Common myeloid progenitor, CD34-positive (primary cell): ENCODE results near the gene DOC2A.

Experiments used
- CTCF ChIA-PET: fragments of 350-600 bp; sonication (Branson Sonifier 250); formaldehyde crosslinking; loops from one replicate; lab custom pipeline; 2021; ENCODE audit warnings: antibody characterized with exemption; lab: Charles Lee
- POLR2A ChIA-PET: fragments of 350-600 bp; sonication (Branson Sonifier 250); formaldehyde crosslinking; loops from one replicate; lab custom pipeline; 2021; ENCODE audit warnings: antibody characterized with exemption; lab: Charles Lee
- DNase-seq, 3 donors: peaks; one replicate each; pipeline versions ENCODE4 v3.0.0 to v3.0.0-alpha.2; 2013
- H3K27ac ChIP-seq, 2 experiments: 1 replicate in 1 of 2; 2 replicates in 1 of 2; pipeline ENCODE4 v1.7.0; 2013; ENCODE audit warnings: inconsistent platforms in 2 of 2, low read length in 2 of 2, mild to moderate bottlenecking in 2 of 2, low read depth in 1 of 2, moderate library complexity in 1 of 2; ENCODE audit not compliant: severe bottlenecking in 2 of 2, insufficient read depth in 1 of 2, poor library complexity in 1 of 2
- H3K27me3 ChIP-seq, 5 experiments: replicated peaks in 2 of 5; 1 replicate in 3 of 5; 2 replicates in 2 of 5; pipeline versions ENCODE4 v1.6.1 to v1.7.0; 2013; ENCODE audit warnings: low read length in 4 of 5, mild to moderate bottlenecking in 2 of 5, moderate library complexity in 2 of 5, inconsistent platforms in 1 of 5; ENCODE audit not compliant: insufficient read depth in 5 of 5, control insufficient read depth in 4 of 5
- H3K36me3 ChIP-seq, 4 experiments: 1 replicate in 2 of 4; 2 replicates in 2 of 4; pipeline versions ENCODE4 v1.6.1 to v1.7.0; 2013; ENCODE audit warnings: low read length in 3 of 4, control low read depth in 1 of 4, mild to moderate bottlenecking in 1 of 4; ENCODE audit not compliant: control insufficient read depth in 4 of 4, insufficient read depth in 4 of 4
- H3K4me1 ChIP-seq, 4 experiments: 1 replicate in 3 of 4; 2 replicates in 1 of 4; pipeline versions ENCODE4 v1.6.1 to v1.7.1; 2013; ENCODE audit warnings: low read length in 3 of 4, mild to moderate bottlenecking in 3 of 4, control low read depth in 1 of 4, inconsistent platforms in 1 of 4, moderate library complexity in 1 of 4; ENCODE audit not compliant: control insufficient read depth in 4 of 4, insufficient read depth in 4 of 4; ENCODE audit errors: control extremely low read depth in 1 of 4
- H3K4me3 ChIP-seq, 7 experiments: 1 replicate in 4 of 7; 2 replicates in 3 of 7; pipeline versions ENCODE4 v1.5.1 to v1.7.0; 2013; ENCODE audit warnings: mild to moderate bottlenecking in 7 of 7, low read length in 6 of 7, moderate library complexity in 6 of 7, inconsistent platforms in 2 of 7, low read depth in 2 of 7, control low read depth in 1 of 7; ENCODE audit not compliant: insufficient read depth in 4 of 7, control insufficient read depth in 1 of 7; ENCODE audit errors: extremely low read depth in 1 of 7
- H3K9me3 ChIP-seq, 5 experiments: 1 replicate in 4 of 5; 2 replicates in 1 of 5; pipeline versions ENCODE4 v1.6.1 to v1.7.1; 2013; ENCODE audit warnings: low read length in 4 of 5, mild to moderate bottlenecking in 2 of 5, inconsistent platforms in 1 of 5, low read depth in 1 of 5, moderate library complexity in 1 of 5; ENCODE audit not compliant: control insufficient read depth in 4 of 5, insufficient read depth in 2 of 5; ENCODE audit errors: control extremely low read depth in 1 of 5
- WGBS: methylation state at CpG from one replicate; pipeline ENCODE4 v1.1.5; 2013; ENCODE audit not compliant: insufficient coverage; 5-methylcytosine and 5-hydroxymethylcytosine counted together

The DOC2A gene

DNA sequence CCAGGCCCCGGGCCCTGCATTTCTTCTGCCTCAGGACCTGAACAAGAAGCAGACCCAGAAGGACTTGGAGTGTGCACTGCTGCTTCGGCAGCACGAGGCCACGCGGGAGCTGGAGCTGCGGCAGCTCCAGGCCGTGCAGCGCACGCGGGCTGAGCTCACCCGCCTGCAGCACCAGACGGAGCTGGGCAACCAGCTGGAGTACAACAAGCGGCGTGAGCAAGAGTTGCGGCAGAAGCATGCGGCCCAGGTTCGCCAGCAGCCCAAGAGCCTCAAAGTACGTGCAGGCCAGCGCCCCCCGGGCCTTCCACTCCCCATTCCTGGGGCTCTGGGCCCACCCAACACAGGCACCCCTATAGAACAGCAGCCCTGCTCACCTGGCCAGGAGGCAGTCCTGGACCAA lies 24.6 kb downstream of the DOC2A start:
- Histone ChIP-seq H3K27ac (no peak overlapping the region), H3K36me3 (peaks cover 12 to 99% (median 75%) of the 10 kb centered on the region in 4 experiments), H3K9me3 (no peaks in the 10 kb centered on the region), H3K4me3 (no peak overlapping the region), H3K4me1 (no peaks in the 10 kb centered on the region), H3K27me3 (no peaks in the 10 kb centered on the region)
- no peak for DNase-seq
- ChIA-PET CTCF (interaction anchor here (0.6 to 1.5 kb wide), 6 partner anchors 9 to 69 kb away, joined by 3 to 5 read pairs (median 3); no protein-coding TSS in a partner anchor), POLR2A (no interaction called here)
- WGBS: 100% methylated on average over 19 of the region's 20 CpGs

DNA sequence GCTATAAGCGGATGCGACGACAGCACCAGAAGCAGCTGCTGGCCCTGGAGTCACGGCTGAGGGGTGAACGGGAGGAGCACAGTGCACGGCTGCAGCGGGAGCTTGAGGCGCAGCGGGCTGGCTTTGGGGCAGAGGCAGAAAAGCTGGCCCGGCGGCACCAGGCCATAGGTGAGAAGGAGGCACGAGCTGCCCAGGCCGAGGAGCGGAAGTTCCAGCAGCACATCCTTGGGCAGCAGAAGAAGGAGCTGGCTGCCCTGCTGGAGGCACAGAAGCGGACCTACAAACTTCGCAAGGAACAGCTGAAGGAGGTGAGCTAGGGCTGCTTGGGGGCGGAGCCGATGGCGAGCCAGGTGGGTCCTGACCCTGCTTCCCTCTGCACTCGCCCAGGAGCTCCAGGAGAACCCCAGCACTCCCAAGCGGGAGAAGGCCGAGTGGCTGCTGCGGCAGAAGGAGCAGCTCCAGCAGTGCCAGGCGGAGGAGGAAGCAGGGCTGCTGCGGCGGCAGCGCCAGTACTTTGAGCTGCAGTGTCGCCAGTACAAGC lies 25.5 kb downstream of the DOC2A start:
- Histone ChIP-seq H3K27ac (no peak overlapping the region), H3K27me3 (no peaks in the 10 kb centered on the region), H3K4me1 (no peaks in the 10 kb centered on the region), H3K9me3 (no peaks in the 10 kb centered on the region), H3K36me3 (peaks cover 12 to 100% (median 78%) of the 10 kb centered on the region in 4 experiments), H3K4me3 (no peak overlapping the region)
- ChIA-PET CTCF (interaction anchor here (0.7 to 1.5 kb wide), 3 partner anchors 10 to 70 kb away, joined by 3 to 4 read pairs (median 3); no protein-coding TSS in a partner anchor), POLR2A (no interaction called here)
- WGBS: 98% methylated on average over 26 of the region's 28 CpGs
- no peak for DNase-seq

- no peak for DNase-seq
These were observed 26.1 kb downstream of the DOC2A start for GRCh38 chr16:29984764-29985147.

GRCh38 chr16:29984137-29984763 lies 26.6 kb downstream of the DOC2A start:
- WGBS: 100% methylated on average over 6 of the region's 6 CpGs
- Histone ChIP-seq H3K4me1 (no peaks in the 10 kb centered on the region), H3K27me3 (no peaks in the 10 kb centered on the region), H3K36me3 (peaks cover 16 to 100% (median 84%) of the 10 kb centered on the region in 4 experiments), H3K4me3 (no peak overlapping the region), H3K9me3 (no peaks in the 10 kb centered on the region), H3K27ac (no peak overlapping the region)
- CTCF ChIA-PET: no interaction called here
- POLR2A ChIA-PET: no interaction called here
- DNase-seq: no peak

More at GRCh38 chr16:29984764-29985147, 26.1 kb downstream of the DOC2A start:
- Histone ChIP-seq H3K4me3 (no peak overlapping the region), H3K36me3 (peaks cover 15 to 100% (median 81%) of the 10 kb centered on the region in 4 experiments), H3K27ac (peak overlapping the region in 1 of 2 experiments; percentile 1), H3K9me3 (no peaks in the 10 kb centered on the region), H3K27me3 (no peaks in the 10 kb centered on the region), H3K4me1 (no peaks in the 10 kb centered on the region)
- ChIA-PET CTCF (interaction anchor here (1.5 kb wide), 1 partner anchor 10 kb away, joined by 4 read pairs; no protein-coding TSS in a partner anchor), POLR2A (no interaction called here)
- 94% methylated on average over 2 of the region's 5 CpGs for WGBS

DNA sequence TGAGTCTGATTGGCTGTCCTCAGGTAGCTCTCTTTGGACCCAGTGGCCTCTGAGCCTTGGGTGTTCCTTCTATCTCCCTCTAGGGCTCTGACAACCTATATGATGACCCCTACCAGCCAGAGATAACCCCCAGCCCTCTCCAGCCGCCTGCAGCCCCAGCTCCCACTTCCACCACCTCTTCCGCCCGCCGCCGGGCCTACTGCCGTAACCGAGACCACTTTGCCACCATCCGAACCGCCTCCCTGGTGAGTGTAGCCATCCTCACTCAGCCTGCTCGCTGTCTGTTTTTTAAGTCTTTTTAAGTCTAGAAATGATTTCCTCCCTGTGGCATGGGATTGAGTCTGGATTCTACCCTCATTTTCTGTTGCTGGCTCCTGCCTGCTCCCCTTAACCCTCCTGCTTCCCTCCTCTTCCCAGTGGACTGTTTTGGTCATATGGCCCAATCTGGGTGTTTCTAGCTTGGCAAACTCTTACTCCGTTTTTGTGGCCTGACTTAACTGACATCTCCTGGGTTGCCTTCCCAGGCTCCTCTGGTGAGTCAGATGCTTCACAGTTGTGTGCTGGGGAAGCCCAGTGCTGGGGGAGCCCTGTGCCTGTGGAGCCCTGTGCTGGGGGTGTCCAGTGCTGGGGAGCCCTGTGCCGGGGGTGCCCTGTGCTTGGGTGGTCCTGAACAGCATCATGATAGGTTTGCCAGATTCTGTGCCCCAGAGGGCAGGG lies 27.2 kb downstream of the DOC2A start:
- Histone ChIP-seq H3K4me3 (no peak overlapping the region), H3K9me3 (no peaks in the 10 kb centered on the region), H3K27me3 (no peaks in the 10 kb centered on the region), H3K27ac (no peak overlapping the region), H3K4me1 (no peaks in the 10 kb centered on the region), H3K36me3 (peaks cover 14 to 100% (median 85%) of the 10 kb centered on the region in 4 experiments)
- POLR2A ChIA-PET: no interaction called here
- CTCF ChIA-PET: no interaction called here
- DNase-seq: no peak
- WGBS: 99% methylated on average over 12 of the region's 12 CpGs

DNA sequence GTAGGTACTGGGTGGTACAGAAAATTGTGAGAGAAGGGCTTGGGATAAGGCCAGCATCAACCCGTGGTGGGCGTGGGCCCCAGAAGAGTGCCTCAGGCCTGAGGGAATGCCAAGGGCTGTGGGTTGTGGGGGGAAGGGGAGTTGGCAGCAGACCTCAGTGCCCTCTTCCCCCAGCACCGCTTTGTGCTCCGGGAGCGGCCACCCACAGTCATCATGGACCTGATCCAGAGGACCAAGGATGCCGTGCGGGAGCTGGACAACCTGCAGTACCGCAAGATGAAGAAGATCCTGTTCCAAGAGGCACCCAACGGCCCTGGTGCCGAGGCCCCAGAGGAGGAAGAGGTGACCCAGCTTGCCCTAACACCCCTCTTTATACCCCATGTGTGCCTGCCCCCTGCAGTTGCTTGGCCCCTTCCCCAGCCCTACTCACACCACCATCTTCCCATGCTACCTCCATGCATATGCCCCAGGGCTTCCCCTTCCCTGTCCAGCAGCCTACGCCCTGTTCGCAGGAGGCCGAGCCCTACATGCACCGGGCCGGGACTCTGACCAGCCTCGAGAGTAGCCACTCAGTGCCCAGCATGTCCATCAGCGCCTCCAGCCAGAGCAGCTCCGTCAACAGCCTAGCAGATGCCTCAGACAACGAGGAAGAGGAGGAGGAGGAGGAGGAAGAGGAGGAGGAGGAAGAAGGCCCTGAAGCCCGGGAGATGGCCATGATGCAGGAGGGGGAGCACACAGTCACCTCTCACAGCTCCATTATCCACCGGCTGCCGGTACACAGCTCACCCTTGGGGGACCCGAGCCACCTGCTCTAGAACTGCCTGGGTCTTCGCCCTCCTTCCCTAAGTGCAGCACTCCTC lies 28.0 kb downstream of the DOC2A start:
- 96% methylated on average over 17 of the region's 24 CpGs for WGBS
- H3K36me3 ChIP-seq: peaks cover 11 to 100% (median 87%) of the 10 kb centered on the region in 4 experiments
- no peaks in the 10 kb centered on the region for H3K27me3 ChIP-seq
- POLR2A ChIA-PET: no interaction called here
- H3K4me3 ChIP-seq: no peak overlapping the region
- CTCF ChIA-PET: no interaction called here
- no peaks in the 10 kb centered on the region for H3K4me1 ChIP-seq
- H3K9me3 ChIP-seq: no peaks in the 10 kb centered on the region
- DNase-seq: no peak
- no peak overlapping the region for H3K27ac ChIP-seq
